HepG2 (cell line): ENCODE results near the gene FNIP2. TPM values are rescaled to one million over a fixed set of nuclear protein-coding genes. Genes with fewer than 3 reads are reported as not detected.

Source experiments
- ATAC-seq: fragments of 200-7000 bp; cut with Tn5 transposase; 3 replicates; pipeline ENCODE4 v1.9.1; 2020; ENCODE audit warnings: mild to moderate bottlenecking, moderate library complexity
- BruUV-seq: library from RNA; stranded (reverse); fragments of 400-500 nt; replicated peaks from 2 replicates; lab custom pipeline; 2021; lab: Mats Ljungman, UMichigan
- CTCF ChIA-PET: fragments of 300-600 bp; formaldehyde crosslinking; extraction: SDS; loops from one replicate; lab custom pipeline; 2021; ENCODE audit warnings: low total read pairs, inconsistent platforms, low intra/inter-chr PET ratio; lab: Yijun Ruan, JAX
- POLR2A ChIA-PET: fragments of 350-600 bp; sonication (Branson Sonifier 250); formaldehyde crosslinking; loops from one replicate; lab custom pipeline; 2020; ENCODE audit warnings: antibody characterized with exemption, inconsistent platforms; lab: Yijun Ruan, JAX
- DNase-seq: peaks from one replicate; pipeline ENCODE4 v3.0.0-alpha.2; 2015; ENCODE audit warnings: low spot score
- FAIRE-seq: peaks from 3 replicates; lab custom pipeline; 2011; peaks lifted over from hg19 to GRCh38; lab: Jason Lieb, UNC
- H2AFZ ChIP-seq: one replicate; pipeline ENCODE4 v1.6.1; 2011; ENCODE audit warnings: low read length, inconsistent platforms
- H3K27ac ChIP-seq: fragments of 300-600 bp; 3 replicates; pipeline ENCODE4 v1.8.0; 2011; ENCODE audit warnings: mixed run types, mild to moderate bottlenecking, mixed read lengths, low read length, inconsistent platforms; ENCODE audit not compliant: insufficient read depth; ENCODE audit errors: extremely low read length
- H3K27me3 ChIP-seq, 2 experiments: fragments of 200-600 bp in 1 of 2; 2 replicates in 1 of 2; 3 replicates in 1 of 2; pipeline versions ENCODE4 v1.6.0 to v1.8.0; 2011; ENCODE audit warnings: low read length in 2 of 2, mild to moderate bottlenecking in 2 of 2, moderate library complexity in 2 of 2, inconsistent platforms in 1 of 2; ENCODE audit not compliant: insufficient read depth in 2 of 2, control insufficient read depth in 1 of 2
- H3K36me3 ChIP-seq, 2 experiments: fragments of 200-600 bp in 1 of 2; replicated peaks in 1 of 2; 2 replicates in 1 of 2; 3 replicates in 1 of 2; pipeline versions ENCODE4 v1.5.1 to v1.8.0; 2011; ENCODE audit warnings: low read length in 2 of 2, inconsistent platforms in 1 of 2; ENCODE audit not compliant: insufficient read depth in 2 of 2, control insufficient read depth in 1 of 2
- H3K4me1 ChIP-seq: 2 replicates; pipeline ENCODE4 v1.5.1; 2012; ENCODE audit warnings: low read length, inconsistent platforms; ENCODE audit not compliant: insufficient read depth
- H3K4me2 ChIP-seq: 2 replicates; pipeline ENCODE4 v1.6.0; 2011; ENCODE audit warnings: low read depth, low read length, inconsistent platforms
- H3K4me3 ChIP-seq, 3 experiments: fragments of 200-600 bp in 1 of 3; sonication (generic), shearing (Covaris generic) in 1 of 3; replicated peaks in 1 of 3; 2 replicates each; pipeline ENCODE4 v1.5.1; 2011 to 2016; ENCODE audit warnings: low read length in 3 of 3, inconsistent platforms in 2 of 3, low read depth in 2 of 3, mild to moderate bottlenecking in 2 of 3, control low read depth in 1 of 3, mixed read lengths in 1 of 3; ENCODE audit not compliant: insufficient read depth in 1 of 3
- H3K79me2 ChIP-seq: one replicate; pipeline ENCODE4 v1.6.1; 2011; ENCODE audit warnings: low read length, inconsistent platforms; ENCODE audit not compliant: insufficient read depth
- H3K9ac ChIP-seq: 2 replicates; pipeline ENCODE4 v1.6.0; 2011; ENCODE audit warnings: mild to moderate bottlenecking, low read depth, low read length, inconsistent platforms; ENCODE audit not compliant: insufficient read depth
- H3K9me3 ChIP-seq: 2 replicates; pipeline ENCODE4 v1.5.1; 2012; ENCODE audit warnings: mild to moderate bottlenecking, low read length
- H4K20me1 ChIP-seq: 2 replicates; pipeline ENCODE4 v1.6.0; 2011; ENCODE audit warnings: inconsistent platforms, mild to moderate bottlenecking, low read length, moderate library complexity; ENCODE audit not compliant: insufficient read depth
- DMAP1 ChIP-seq: IDR thresholded peaks from 2 replicates; pipeline ENCODE4 v1.6.1; 2016
- FOXP1 ChIP-seq, 2 experiments: fragments of 450-650 bp in 1 of 2; IDR thresholded peaks; 2 replicates each; pipeline ENCODE4 v1.6.1; 2017 to 2018; ENCODE audit warnings: antibody characterized with exemption in 1 of 2
- HNRNPH1 ChIP-seq: fragments of 200-400 bp; formaldehyde crosslinking; optimal IDR thresholded peaks from 2 replicates; pipeline ENCODE3; 2017; ENCODE audit warnings: mild to moderate bottlenecking, low read depth, low read length
- PAX8 ChIP-seq: sonication (generic); formaldehyde crosslinking; IDR thresholded peaks from 2 replicates; pipeline ENCODE4 v1.8.0; 2022; ENCODE audit warnings: mild to moderate bottlenecking, missing genetic modification reagents, borderline replicate concordance
- RBFOX2 ChIP-seq: fragments of 200-400 bp; formaldehyde crosslinking; IDR thresholded peaks from 2 replicates; pipeline ENCODE4 v1.6.1; 2017; ENCODE audit warnings: low read depth, mild to moderate bottlenecking, low read length
- STAG1 ChIP-seq: sonication (generic); formaldehyde crosslinking; IDR thresholded peaks from 2 replicates; pipeline ENCODE4 v1.4.0; 2020; ENCODE audit warnings: missing genetic modification reagents
- ZFX ChIP-seq: sonication (generic); formaldehyde crosslinking; IDR thresholded peaks from 2 replicates; pipeline ENCODE4 v1.4.0; 2020; ENCODE audit warnings: mild to moderate bottlenecking, low read depth, missing genetic modification reagents, moderate library complexity
- ZNF138 ChIP-seq: sonication (generic); formaldehyde crosslinking; IDR thresholded peaks from 2 replicates; pipeline ENCODE4 v1.5.0; 2020; ENCODE audit warnings: mild to moderate bottlenecking, low read depth, missing genetic modification reagents
- ZSCAN22 ChIP-seq: sonication (generic); formaldehyde crosslinking; IDR thresholded peaks from 2 replicates; pipeline ENCODE4 v1.4.0; 2020; ENCODE audit warnings: mild to moderate bottlenecking, missing genetic modification reagents
- WGBS: methylation state at CpG from one replicate; pipeline ENCODE4 v1.1.6; 2017; ENCODE audit warnings: low lambda C conversion rate; 5-methylcytosine and 5-hydroxymethylcytosine counted together
- in situ Hi-C: cut with HindIII; loops from 2 replicates; pipeline ENCODE4 v1.10.0; 2017; ENCODE audit warnings: low pct_unique_long_range_greater_than_20kb; ENCODE audit not compliant: extremely low pct_ligation_motif_present
- intact Hi-C: fragments of 100-400 bp; cut with micrococcal nuclease; formaldehyde crosslinking; loops from one replicate; pipeline ENCODE4 v1.10.0; 2022; ENCODE audit not compliant: unreplicated experiment
- polyA plus RNA-seq, 8 experiments: library from polyadenylated mRNA; depleted of rRNA in 3 of 8; stranded (reverse) in 7 of 8; unstranded in 1 of 8; fragments of >200 nt; fragmentation: Illumina TruSeq in 4 of 8; extraction: Trizol in 4 of 8; gene quantifications; 2 replicates each; pipeline versions ENCODE4 v1.2.1 to v1.2.3, GENCODE V29; 2011 to 2016; ENCODE audit warnings: low read depth in 4 of 8, missing spikeins in 1 of 8, mixed read lengths in 1 of 8; ENCODE audit not compliant: insufficient read depth in 1 of 8
- total RNA-seq, 5 experiments: library from RNA; depleted of rRNA; stranded (reverse); fragments of >200 nt; fragmentation: Illumina TruSeq; extraction: Trizol; gene quantifications; 2 replicates each; pipeline ENCODE4 v1.2.3, GENCODE V29; 2016; ENCODE audit warnings: low read depth in 1 of 5
- TF ChIP-seq, protein P1 (sequence below): sonication (generic); formaldehyde crosslinking; IDR thresholded peaks from 2 replicates; pipeline ENCODE4 v1.5.0; 2020; ENCODE audit warnings: mild to moderate bottlenecking, missing genetic modification reagents, borderline replicate concordance
- TF ChIP-seq, protein P2 (sequence below): IDR thresholded peaks from 2 replicates; pipeline ENCODE4 v1.6.1; 2016; ENCODE audit warnings: mild to moderate bottlenecking, missing biosample characterization, missing genetic modification reagents
- TF ChIP-seq, protein P3 (sequence below): sonication (generic); formaldehyde crosslinking; IDR thresholded peaks from 2 replicates; pipeline ENCODE4 v1.8.0; 2023; ENCODE audit warnings: mild to moderate bottlenecking, missing genetic modification reagents
- TF ChIP-seq, protein P4 (sequence below): sonication (generic); formaldehyde crosslinking; IDR thresholded peaks from 2 replicates; pipeline ENCODE4 v1.4.0; 2020; ENCODE audit warnings: missing genetic modification reagents

Gene FNIP2
- total and polyA plus RNA-seq, 2 of the 13 experiments (the other 11 are each of a cell fraction or from before 2014, with no cell fraction given), result 15.5 to 21.0 TPM

DNA sequence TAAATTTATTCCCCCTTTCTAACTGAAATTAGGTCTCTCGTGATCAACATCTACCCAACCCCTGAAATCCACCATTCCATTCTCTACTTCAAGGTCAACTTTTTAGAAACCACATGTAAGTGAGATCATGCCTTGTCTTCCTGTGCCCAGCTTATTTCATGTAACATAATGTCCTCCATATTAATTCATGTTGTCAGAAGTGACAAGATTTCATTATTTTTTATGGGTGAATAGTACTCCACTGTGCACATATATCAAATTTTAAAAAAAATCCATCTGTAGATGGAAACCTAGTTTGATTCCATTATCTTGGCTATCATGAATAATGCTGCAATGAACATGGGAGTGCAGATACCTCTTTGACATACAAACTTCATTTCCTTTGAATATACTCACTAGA, 47.1 kb upstream of the FNIP2 start (continued):
- TF ChIP-seq, protein P1, sequence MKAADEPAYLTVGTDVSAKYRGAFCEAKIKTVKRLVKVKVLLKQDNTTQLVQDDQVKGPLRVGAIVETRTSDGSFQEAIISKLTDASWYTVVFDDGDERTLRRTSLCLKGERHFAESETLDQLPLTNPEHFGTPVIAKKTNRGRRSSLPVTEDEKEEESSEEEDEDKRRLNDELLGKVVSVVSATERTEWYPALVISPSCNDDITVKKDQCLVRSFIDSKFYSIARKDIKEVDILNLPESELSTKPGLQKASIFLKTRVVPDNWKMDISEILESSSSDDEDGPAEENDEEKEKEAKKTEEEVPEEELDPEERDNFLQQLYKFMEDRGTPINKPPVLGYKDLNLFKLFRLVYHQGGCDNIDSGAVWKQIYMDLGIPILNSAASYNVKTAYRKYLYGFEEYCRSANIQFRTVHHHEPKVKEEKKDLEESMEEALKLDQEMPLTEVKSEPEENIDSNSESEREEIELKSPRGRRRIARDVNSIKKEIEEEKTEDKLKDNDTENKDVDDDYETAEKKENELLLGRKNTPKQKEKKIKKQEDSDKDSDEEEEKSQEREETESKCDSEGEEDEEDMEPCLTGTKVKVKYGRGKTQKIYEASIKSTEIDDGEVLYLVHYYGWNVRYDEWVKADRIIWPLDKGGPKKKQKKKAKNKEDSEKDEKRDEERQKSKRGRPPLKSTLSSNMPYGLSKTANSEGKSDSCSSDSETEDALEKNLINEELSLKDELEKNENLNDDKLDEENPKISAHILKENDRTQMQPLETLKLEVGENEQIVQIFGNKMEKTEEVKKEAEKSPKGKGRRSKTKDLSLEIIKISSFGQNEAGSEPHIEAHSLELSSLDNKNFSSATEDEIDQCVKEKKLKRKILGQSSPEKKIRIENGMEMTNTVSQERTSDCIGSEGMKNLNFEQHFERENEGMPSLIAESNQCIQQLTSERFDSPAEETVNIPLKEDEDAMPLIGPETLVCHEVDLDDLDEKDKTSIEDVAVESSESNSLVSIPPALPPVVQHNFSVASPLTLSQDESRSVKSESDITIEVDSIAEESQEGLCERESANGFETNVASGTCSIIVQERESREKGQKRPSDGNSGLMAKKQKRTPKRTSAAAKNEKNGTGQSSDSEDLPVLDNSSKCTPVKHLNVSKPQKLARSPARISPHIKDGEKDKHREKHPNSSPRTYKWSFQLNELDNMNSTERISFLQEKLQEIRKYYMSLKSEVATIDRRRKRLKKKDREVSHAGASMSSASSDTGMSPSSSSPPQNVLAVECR, result no peak
- no peak for TF ChIP-seq ZSCAN22
- TF ChIP-seq, protein P2, sequence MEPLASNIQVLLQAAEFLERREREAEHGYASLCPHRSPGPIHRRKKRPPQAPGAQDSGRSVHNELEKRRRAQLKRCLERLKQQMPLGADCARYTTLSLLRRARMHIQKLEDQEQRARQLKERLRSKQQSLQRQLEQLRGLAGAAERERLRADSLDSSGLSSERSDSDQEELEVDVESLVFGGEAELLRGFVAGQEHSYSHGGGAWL (CRISPR knock-in tag), result no peak

DNA sequence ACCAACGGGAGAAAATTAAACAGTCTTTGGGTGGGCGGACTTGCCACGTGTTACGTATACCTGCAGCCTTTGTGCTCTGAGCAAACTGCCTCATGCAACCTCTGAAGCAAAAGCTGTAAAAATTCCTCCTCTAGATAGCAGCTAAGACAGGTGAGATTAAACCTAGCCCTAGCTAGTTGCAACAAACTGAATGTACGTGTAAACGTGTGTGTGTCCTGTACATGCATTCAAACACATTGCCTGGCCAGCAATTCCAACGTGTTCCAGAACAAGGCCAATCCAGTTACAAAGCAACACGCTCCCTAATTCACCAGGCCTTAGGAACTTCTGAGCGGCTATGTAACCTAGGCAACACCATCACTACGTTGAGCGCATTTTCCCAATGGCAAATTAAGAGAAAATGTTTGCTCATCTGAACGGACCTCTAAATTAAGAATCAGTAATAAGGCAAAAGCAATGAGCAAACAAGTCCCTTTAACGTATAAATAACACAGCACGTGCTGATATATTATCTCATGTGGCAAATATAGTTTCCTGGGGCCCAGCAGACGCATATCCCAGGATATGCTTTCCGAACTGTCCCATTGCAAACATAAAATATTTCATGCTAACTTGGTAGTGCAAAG, 46.4 kb upstream of the FNIP2 start:
- H3K79me2 ChIP-seq, result peaks cover 38% of the 10 kb centered on the region
- no peaks in the 10 kb centered on the region for H4K20me1 ChIP-seq
- CTCF ChIA-PET, result no interaction called here
- in situ Hi-C loops, result loop anchor here (10.0 kb wide), 1 partner anchor 482 kb away; no protein-coding TSS in a partner anchor
- H3K9ac ChIP-seq, result peak overlapping the region; percentile 78
- peak overlapping the region; percentile 87 for H3K4me2 ChIP-seq
- H3K27ac ChIP-seq, result peak overlapping the region; percentile 81
- peaks cover 4 to 36% of the 10 kb centered on the region in 2 experiments; a peak in 4 of 5 replicates for H3K36me3 ChIP-seq
- intact Hi-C loops, result loop anchor here (10.0 kb wide), 1 partner anchor 382 kb away; the partner anchor contains the start of gene RAPGEF2
- H3K4me1 ChIP-seq, result peaks cover 40% of the 10 kb centered on the region
- H3K27me3 ChIP-seq, result no peaks in the 10 kb centered on the region; a peak in 1 of 5 replicates
- POLR2A ChIA-PET, result no interaction called here
- BruUV-seq, result no TSS peak
- no peaks in the 10 kb centered on the region for H3K9me3 ChIP-seq
- FAIRE-seq, result peak; percentile 81
- peak; percentile 72 for ATAC-seq
- peak; percentile 52 for DNase-seq
- WGBS, result 4% methylated on average over 14 of the region's 16 CpGs
- peak overlapping the region; percentile 20 for H2AFZ ChIP-seq
- H3K4me3 ChIP-seq, result peak overlapping the region; percentile 80 to 96 (median 93)
- TF ChIP-seq DMAP1 (peak; percentile 46; the same call in 1 of the 2 replicates), HNRNPH1 (no peak), ZFX (CRISPR knock-in tag) (peak; percentile 72), ZNF138 (CRISPR knock-in tag) (no peak), FOXP1 (IDR thresholded peaks at IDR 0.05) (no peak), FOXP1 (CRISPR knock-in tag; IDR thresholded peaks at IDR 0.05) (no peak), RBFOX2 (no peak), PAX8 (CRISPR knock-in tag) (no peak), STAG1 (CRISPR knock-in tag) (peak; percentile 14; the same call in 1 of the 2 replicates)
- TF ChIP-seq, protein P3, sequence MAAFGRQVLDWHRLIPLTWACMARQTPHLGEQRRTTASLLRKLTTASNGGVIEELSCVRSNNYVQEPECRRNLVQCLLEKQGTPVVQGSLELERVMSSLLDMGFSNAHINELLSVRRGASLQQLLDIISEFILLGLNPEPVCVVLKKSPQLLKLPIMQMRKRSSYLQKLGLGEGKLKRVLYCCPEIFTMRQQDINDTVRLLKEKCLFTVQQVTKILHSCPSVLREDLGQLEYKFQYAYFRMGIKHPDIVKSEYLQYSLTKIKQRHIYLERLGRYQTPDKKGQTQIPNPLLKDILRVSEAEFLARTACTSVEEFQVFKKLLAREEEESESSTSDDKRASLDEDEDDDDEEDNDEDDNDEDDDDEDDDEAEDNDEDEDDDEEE, result 0 out of 2 replicates have a peak, but pooled peaks have one; percentile 34
- TF ChIP-seq, protein P4, sequence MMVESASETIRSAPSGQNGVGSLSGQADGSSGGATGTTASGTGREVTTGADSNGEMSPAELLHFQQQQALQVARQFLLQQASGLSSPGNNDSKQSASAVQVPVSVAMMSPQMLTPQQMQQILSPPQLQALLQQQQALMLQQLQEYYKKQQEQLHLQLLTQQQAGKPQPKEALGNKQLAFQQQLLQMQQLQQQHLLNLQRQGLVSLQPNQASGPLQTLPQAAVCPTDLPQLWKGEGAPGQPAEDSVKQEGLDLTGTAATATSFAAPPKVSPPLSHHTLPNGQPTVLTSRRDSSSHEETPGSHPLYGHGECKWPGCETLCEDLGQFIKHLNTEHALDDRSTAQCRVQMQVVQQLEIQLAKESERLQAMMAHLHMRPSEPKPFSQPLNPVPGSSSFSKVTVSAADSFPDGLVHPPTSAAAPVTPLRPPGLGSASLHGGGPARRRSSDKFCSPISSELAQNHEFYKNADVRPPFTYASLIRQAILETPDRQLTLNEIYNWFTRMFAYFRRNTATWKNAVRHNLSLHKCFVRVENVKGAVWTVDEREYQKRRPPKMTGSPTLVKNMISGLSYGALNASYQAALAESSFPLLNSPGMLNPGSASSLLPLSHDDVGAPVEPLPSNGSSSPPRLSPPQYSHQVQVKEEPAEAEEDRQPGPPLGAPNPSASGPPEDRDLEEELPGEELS (CRISPR knock-in tag), result 0 out of 2 replicates have a peak, but pooled peaks have one; percentile 24
